ENCODE data around the gene DHRS3. TPM values are rescaled to one million over a fixed set of nuclear protein-coding genes. Genes with fewer than 3 reads are reported as not detected.

The DHRS3 gene
- total and polyA plus RNA-seq, 2 donors (not counting 1 experiment from before 2014, with no cell fraction given): 0.37 TPM

- H3K9me3 Mint-ChIP-seq (ENCODE audit: insufficient read depth): no peaks in the 10 kb centered on the region
- H3K9ac ChIP-seq (ENCODE audit: low read length): no peak overlapping the region
Measured at GRCh38 chr1:12527564-12527963, 90.4 kb downstream of the DHRS3 start.

GRCh38 chr1:12525311-12526181 lies 92.5 kb downstream of the DHRS3 start:
- no peak overlapping the region for H3K27ac ChIP-seq (ENCODE audit: low read length in 2 of 2)
- 92% methylated on average over 11 of the region's 13 CpGs for WGBS (ENCODE audit: insufficient coverage)
- Mint-ChIP-seq H3K9me3 (ENCODE audit: insufficient read depth) (no peaks in the 10 kb centered on the region), H3K4me3 (no peak overlapping the region), H3K4me1 (no peaks in the 10 kb centered on the region), H3K27ac (no peak overlapping the region), H3K27me3 (no peaks in the 10 kb centered on the region)
- ChIA-PET POLR2A (no interaction called here), CTCF (no interaction called here)
- no peaks in the 10 kb centered on the region for H4K20me1 ChIP-seq (ENCODE audit: control insufficient read depth, insufficient read depth, low read length, poor library complexity, severe bottlenecking)
- no peaks in the 10 kb centered on the region for H3K79me2 ChIP-seq (ENCODE audit: control insufficient read depth, insufficient read depth, low read length)
- intact Hi-C loops (cut with micrococcal nuclease): no loop called here
- no peak overlapping the region for H2AFZ ChIP-seq (ENCODE audit: insufficient read depth, low read depth, low read length, poor library complexity, severe bottlenecking)
- H3K27me3 ChIP-seq (replicated peaks in 1 of 4; ENCODE audit: control extremely low read depth in 1 of 4, control insufficient read depth in 3 of 4, insufficient read depth in 4 of 4, low read length in 3 of 4): no peaks in the 10 kb centered on the region
- H3K9me3 ChIP-seq (ENCODE audit: control extremely low read depth in 1 of 3, control insufficient read depth in 2 of 3, insufficient read depth in 1 of 3, low read length in 2 of 3): no peaks in the 10 kb centered on the region
- H3K4me1 ChIP-seq (ENCODE audit: control insufficient read depth in 2 of 2, insufficient read depth in 2 of 2, low read length in 2 of 2): no peaks in the 10 kb centered on the region
- no peak for ATAC-seq (ENCODE audit: low read depth)
- DNase-seq: no peak
- no peak for TF ChIP-seq EZH2 (IDR thresholded peaks at IDR 0.05; ENCODE audit: borderline replicate concordance, insufficient read depth, low read depth, low read length, poor library complexity, severe bottlenecking)
- TF ChIP-seq, protein P1, sequence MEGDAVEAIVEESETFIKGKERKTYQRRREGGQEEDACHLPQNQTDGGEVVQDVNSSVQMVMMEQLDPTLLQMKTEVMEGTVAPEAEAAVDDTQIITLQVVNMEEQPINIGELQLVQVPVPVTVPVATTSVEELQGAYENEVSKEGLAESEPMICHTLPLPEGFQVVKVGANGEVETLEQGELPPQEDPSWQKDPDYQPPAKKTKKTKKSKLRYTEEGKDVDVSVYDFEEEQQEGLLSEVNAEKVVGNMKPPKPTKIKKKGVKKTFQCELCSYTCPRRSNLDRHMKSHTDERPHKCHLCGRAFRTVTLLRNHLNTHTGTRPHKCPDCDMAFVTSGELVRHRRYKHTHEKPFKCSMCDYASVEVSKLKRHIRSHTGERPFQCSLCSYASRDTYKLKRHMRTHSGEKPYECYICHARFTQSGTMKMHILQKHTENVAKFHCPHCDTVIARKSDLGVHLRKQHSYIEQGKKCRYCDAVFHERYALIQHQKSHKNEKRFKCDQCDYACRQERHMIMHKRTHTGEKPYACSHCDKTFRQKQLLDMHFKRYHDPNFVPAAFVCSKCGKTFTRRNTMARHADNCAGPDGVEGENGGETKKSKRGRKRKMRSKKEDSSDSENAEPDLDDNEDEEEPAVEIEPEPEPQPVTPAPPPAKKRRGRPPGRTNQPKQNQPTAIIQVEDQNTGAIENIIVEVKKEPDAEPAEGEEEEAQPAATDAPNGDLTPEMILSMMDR (IDR thresholded peaks at IDR 0.05): no peak
- H3K4me2 ChIP-seq (replicated peaks; ENCODE audit: low read depth, low read length, poor library complexity, severe bottlenecking): no peak overlapping the region
- no peaks in the 10 kb centered on the region for H3K36me3 ChIP-seq (replicated peaks in 1 of 2; ENCODE audit: control extremely low read depth in 1 of 2, control insufficient read depth in 1 of 2, extremely low read depth in 1 of 2, insufficient read depth in 2 of 2, low read length in 1 of 2)
- H3K4me3 ChIP-seq (ENCODE audit: control extremely low read depth in 1 of 5, extremely low read depth in 1 of 5, insufficient read depth in 1 of 5, low read depth in 2 of 5, low read length in 4 of 5): no peak overlapping the region
- H3K9ac ChIP-seq (ENCODE audit: low read length): no peak overlapping the region

More at GRCh38 chr1:12527564-12527963, 90.4 kb downstream of the DHRS3 start:
- Mint-ChIP-seq H3K4me1 (no peaks in the 10 kb centered on the region), H3K27me3 (no peaks in the 10 kb centered on the region), H3K27ac (no peak overlapping the region), H3K4me3 (no peak overlapping the region)
- intact Hi-C loops (cut with micrococcal nuclease): no loop called here
- DNase-seq: no peak
- H3K27me3 ChIP-seq (replicated peaks in 1 of 4; ENCODE audit: control extremely low read depth in 1 of 4, control insufficient read depth in 3 of 4, insufficient read depth in 4 of 4, low read length in 3 of 4): no peaks in the 10 kb centered on the region
- no peak overlapping the region for H3K27ac ChIP-seq (ENCODE audit: low read length in 2 of 2)
- no peaks in the 10 kb centered on the region for H3K36me3 ChIP-seq (replicated peaks in 1 of 2; ENCODE audit: control extremely low read depth in 1 of 2, control insufficient read depth in 1 of 2, extremely low read depth in 1 of 2, insufficient read depth in 2 of 2, low read length in 1 of 2)
- no peak overlapping the region for H2AFZ ChIP-seq (ENCODE audit: insufficient read depth, low read depth, low read length, poor library complexity, severe bottlenecking)
- POLR2A ChIA-PET: no interaction called here
- 89% methylated on average over 15 of the region's 16 CpGs for WGBS (ENCODE audit: insufficient coverage)
- H3K4me3 ChIP-seq (ENCODE audit: control extremely low read depth in 1 of 5, extremely low read depth in 1 of 5, insufficient read depth in 1 of 5, low read depth in 2 of 5, low read length in 4 of 5): no peak overlapping the region
- no peaks in the 10 kb centered on the region for H3K4me1 ChIP-seq (ENCODE audit: control insufficient read depth in 2 of 2, insufficient read depth in 2 of 2, low read length in 2 of 2)
- CTCF ChIA-PET: no interaction called here
- H3K9me3 ChIP-seq (ENCODE audit: control extremely low read depth in 1 of 3, control insufficient read depth in 2 of 3, insufficient read depth in 1 of 3, low read length in 2 of 3): no peaks in the 10 kb centered on the region
- no peak for ATAC-seq (ENCODE audit: low read depth)
- no peak overlapping the region for H3K4me2 ChIP-seq (replicated peaks; ENCODE audit: low read depth, low read length, poor library complexity, severe bottlenecking)
- no peak for TF ChIP-seq EZH2 (IDR thresholded peaks at IDR 0.05; ENCODE audit: borderline replicate concordance, insufficient read depth, low read depth, low read length, poor library complexity, severe bottlenecking)
- TF ChIP-seq, protein P1 (IDR thresholded peaks at IDR 0.05): no peak
- H3K79me2 ChIP-seq (ENCODE audit: control insufficient read depth, insufficient read depth, low read length): no peaks in the 10 kb centered on the region
- no peaks in the 10 kb centered on the region for H4K20me1 ChIP-seq (ENCODE audit: control insufficient read depth, insufficient read depth, low read length, poor library complexity, severe bottlenecking)

Data from B cell (primary cell).